ENCODE results near the gene ATP4B. TPM values are rescaled to one million over a fixed set of nuclear protein-coding genes. Genes with fewer than 3 reads are reported as not detected.

Gene ATP4B
- total RNA-seq, 1 experiment from 2014 or later, result not detected

DNA sequence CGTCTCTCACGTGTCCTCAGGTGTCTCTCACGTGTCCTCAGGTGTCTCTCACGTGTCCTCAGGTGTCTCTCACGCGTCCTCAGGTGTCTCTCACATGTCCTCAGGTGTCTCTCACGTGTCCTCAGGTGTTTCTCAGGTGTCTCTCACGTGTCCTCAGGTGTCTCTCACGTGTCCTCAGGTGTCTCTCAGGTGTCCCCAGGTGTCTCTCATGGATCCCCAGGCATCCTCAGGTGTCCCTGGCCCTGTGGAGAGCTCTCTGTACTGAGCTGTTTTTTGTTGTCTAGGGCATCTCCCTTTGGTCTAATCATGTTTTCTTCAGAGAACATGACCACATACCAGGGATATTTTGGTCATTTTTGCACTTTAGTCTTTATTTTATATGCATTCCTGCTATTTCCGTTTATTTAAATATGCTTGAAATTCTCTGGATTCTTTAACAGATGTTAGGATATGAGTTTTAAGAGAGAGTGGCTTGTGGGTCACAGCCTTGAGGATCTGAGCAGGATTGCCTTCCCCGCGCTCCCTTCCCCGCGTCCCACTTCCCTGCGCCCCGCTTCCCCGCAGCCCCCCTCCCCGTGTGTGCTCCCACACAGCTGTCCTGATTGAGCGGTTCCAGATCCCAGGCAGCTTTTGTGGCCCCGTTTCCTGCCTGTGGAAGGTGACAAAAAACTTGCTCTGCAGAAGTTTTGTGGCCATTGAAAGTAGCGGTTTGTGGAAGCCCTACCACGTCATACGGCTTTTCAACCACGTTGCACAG is 31.9 kb downstream of the ATP4B start:
- POLR2A ChIA-PET, result no interaction called here
- H3K4me2 ChIP-seq (ENCODE audit: low read length), result no peak overlapping the region
- no peak overlapping the region for H3K4me3 ChIP-seq (replicated peaks in 1 of 2; ENCODE audit: low read depth in 1 of 2, low read length in 2 of 2)
- peaks cover 19 to 55% of the 10 kb centered on the region in 2 experiments for H3K36me3 ChIP-seq (ENCODE audit: control insufficient read depth in 1 of 2, insufficient read depth in 2 of 2, low read length in 2 of 2)
- no peaks in the 10 kb centered on the region for H3K9me2 ChIP-seq (ENCODE audit: insufficient read depth)
- TF ChIP-seq CEBPB (IDR thresholded peaks at IDR 0.05; ENCODE audit: low read depth), result no peak
- TF ChIP-seq TCF7L2 (IDR thresholded peaks at IDR 0.05; ENCODE audit: borderline replicate concordance, extremely low read depth, insufficient read depth, insufficient read length), result no peak
- no peak for TF ChIP-seq POLR2A (IDR thresholded peaks at IDR 0.05; ENCODE audit: borderline replicate concordance, extremely low read depth, insufficient read depth, insufficient read length)
- TF ChIP-seq CBX3 (IDR thresholded peaks at IDR 0.05; ENCODE audit: low read depth), result no peak
- TF ChIP-seq SP1 (IDR thresholded peaks at IDR 0.05; ENCODE audit: low read depth), result no peak
- TF ChIP-seq ELF1 (IDR thresholded peaks at IDR 0.05; ENCODE audit: borderline replicate concordance, low read depth), result no peak
- no peak for TF ChIP-seq ZNF274 (IDR thresholded peaks at IDR 0.05; ENCODE audit: low read depth, low read length)
- TF ChIP-seq RAD21 (IDR thresholded peaks at IDR 0.05; ENCODE audit: low read depth), result no peak
- TF ChIP-seq, protein P1, sequence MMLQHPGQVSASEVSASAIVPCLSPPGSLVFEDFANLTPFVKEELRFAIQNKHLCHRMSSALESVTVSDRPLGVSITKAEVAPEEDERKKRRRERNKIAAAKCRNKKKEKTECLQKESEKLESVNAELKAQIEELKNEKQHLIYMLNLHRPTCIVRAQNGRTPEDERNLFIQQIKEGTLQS (IDR thresholded peaks at IDR 0.05), result no peak
- no peak for TF ChIP-seq YY1 (IDR thresholded peaks at IDR 0.05; ENCODE audit: extremely low read depth, insufficient replicate concordance, low read depth, low read length)
- TF ChIP-seq SRF (IDR thresholded peaks at IDR 0.05; ENCODE audit: low read depth), result no peak
- no peak for TF ChIP-seq EZH2 (IDR thresholded peaks at IDR 0.05)
- no peak for TF ChIP-seq JUND (IDR thresholded peaks at IDR 0.05)
- no peak for TF ChIP-seq EGR1 (IDR thresholded peaks at IDR 0.05; ENCODE audit: low read depth)
- TF ChIP-seq, protein P2, sequence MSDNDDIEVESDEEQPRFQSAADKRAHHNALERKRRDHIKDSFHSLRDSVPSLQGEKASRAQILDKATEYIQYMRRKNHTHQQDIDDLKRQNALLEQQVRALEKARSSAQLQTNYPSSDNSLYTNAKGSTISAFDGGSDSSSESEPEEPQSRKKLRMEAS (IDR thresholded peaks at IDR 0.05), result no peak
- TF ChIP-seq, protein P3, sequence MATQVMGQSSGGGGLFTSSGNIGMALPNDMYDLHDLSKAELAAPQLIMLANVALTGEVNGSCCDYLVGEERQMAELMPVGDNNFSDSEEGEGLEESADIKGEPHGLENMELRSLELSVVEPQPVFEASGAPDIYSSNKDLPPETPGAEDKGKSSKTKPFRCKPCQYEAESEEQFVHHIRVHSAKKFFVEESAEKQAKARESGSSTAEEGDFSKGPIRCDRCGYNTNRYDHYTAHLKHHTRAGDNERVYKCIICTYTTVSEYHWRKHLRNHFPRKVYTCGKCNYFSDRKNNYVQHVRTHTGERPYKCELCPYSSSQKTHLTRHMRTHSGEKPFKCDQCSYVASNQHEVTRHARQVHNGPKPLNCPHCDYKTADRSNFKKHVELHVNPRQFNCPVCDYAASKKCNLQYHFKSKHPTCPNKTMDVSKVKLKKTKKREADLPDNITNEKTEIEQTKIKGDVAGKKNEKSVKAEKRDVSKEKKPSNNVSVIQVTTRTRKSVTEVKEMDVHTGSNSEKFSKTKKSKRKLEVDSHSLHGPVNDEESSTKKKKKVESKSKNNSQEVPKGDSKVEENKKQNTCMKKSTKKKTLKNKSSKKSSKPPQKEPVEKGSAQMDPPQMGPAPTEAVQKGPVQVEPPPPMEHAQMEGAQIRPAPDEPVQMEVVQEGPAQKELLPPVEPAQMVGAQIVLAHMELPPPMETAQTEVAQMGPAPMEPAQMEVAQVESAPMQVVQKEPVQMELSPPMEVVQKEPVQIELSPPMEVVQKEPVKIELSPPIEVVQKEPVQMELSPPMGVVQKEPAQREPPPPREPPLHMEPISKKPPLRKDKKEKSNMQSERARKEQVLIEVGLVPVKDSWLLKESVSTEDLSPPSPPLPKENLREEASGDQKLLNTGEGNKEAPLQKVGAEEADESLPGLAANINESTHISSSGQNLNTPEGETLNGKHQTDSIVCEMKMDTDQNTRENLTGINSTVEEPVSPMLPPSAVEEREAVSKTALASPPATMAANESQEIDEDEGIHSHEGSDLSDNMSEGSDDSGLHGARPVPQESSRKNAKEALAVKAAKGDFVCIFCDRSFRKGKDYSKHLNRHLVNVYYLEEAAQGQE (IDR thresholded peaks at IDR 0.05; ENCODE audit: low read depth), result no peak
- no peak for TF ChIP-seq SIN3A (IDR thresholded peaks at IDR 0.05; ENCODE audit: low read depth)
- TF ChIP-seq, protein P4, sequence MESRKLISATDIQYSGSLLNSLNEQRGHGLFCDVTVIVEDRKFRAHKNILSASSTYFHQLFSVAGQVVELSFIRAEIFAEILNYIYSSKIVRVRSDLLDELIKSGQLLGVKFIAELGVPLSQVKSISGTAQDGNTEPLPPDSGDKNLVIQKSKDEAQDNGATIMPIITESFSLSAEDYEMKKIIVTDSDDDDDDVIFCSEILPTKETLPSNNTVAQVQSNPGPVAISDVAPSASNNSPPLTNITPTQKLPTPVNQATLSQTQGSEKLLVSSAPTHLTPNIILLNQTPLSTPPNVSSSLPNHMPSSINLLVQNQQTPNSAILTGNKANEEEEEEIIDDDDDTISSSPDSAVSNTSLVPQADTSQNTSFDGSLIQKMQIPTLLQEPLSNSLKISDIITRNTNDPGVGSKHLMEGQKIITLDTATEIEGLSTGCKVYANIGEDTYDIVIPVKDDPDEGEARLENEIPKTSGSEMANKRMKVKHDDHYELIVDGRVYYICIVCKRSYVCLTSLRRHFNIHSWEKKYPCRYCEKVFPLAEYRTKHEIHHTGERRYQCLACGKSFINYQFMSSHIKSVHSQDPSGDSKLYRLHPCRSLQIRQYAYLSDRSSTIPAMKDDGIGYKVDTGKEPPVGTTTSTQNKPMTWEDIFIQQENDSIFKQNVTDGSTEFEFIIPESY (IDR thresholded peaks at IDR 0.05; ENCODE audit: extremely low read depth, insufficient replicate concordance, low read length), result no peak
- H3K79me2 ChIP-seq (ENCODE audit: insufficient read depth, low read length), result peaks cover 98% of the 10 kb centered on the region
- no peak overlapping the region for H2AFZ ChIP-seq (ENCODE audit: low read depth, low read length, poor library complexity, severe bottlenecking)
- H3K4me1 ChIP-seq (ENCODE audit: control insufficient read depth in 1 of 2, insufficient read depth in 2 of 2, low read length in 2 of 2), result no peaks in the 10 kb centered on the region
- H4K20me1 ChIP-seq (ENCODE audit: insufficient read depth), result peaks cover 6% of the 10 kb centered on the region; the same call in 1 of the 2 replicates
- CTCF ChIA-PET, result no interaction called here
- no TSS peak for BruUV-seq (replicated peaks)
- H3K9ac ChIP-seq (ENCODE audit: low read length), result no peak overlapping the region
- DNase-seq (ENCODE audit: low read depth, low spot score), result no peak
- intact Hi-C loops (cut with micrococcal nuclease), result no loop called here
- H3K27me3 ChIP-seq (ENCODE audit: insufficient read depth, low read length), result no peaks in the 10 kb centered on the region
- no peak overlapping the region for H3K27ac ChIP-seq (ENCODE audit: low read depth, low read length)
- RAD21 ChIA-PET (ENCODE audit: low non-redundant PET in 1 of 2, low total read pairs in 2 of 2, uncharacterized antibody in 2 of 2, unreplicated experiment in 2 of 2), result no interaction called here
- ATAC-seq, result no peak
- H3K9me3 ChIP-seq (ENCODE audit: control insufficient read depth in 1 of 2, insufficient read depth in 1 of 2, low read depth in 1 of 2, low read length in 2 of 2), result no peaks in the 10 kb centered on the region
